Suppressor macrophage (primary cell): Measurements from ENCODE around the gene WDR45B.
A peak's percentile ranks its signal among the peaks of the same experiment; 100 is the strongest.

Experiments
- DNase-seq, 4 experiments: peaks; one replicate each; pipeline ENCODE4 v3.0.0-alpha.2; 2020 to 2022

The WDR45B gene

GRCh38 chr17:82582709-82583108 is 65.5 kb downstream of the WDR45B start:
- no peak for DNase-seq

- DNase-seq, result peak; percentile 26 to 73 (median 43)
Measured at GRCh38 chr17:82582213-82582612, 66.0 kb downstream of the WDR45B start.

GRCh38 chr17:82579969-82580368 is 68.3 kb downstream of the WDR45B start:
- DNase-seq, result peak in 1 of 4 experiments; percentile 16

GRCh38 chr17:82577300-82577699 is 70.9 kb downstream of the WDR45B start:
- DNase-seq, result peak in 1 of 4 experiments; percentile 2

GRCh38 chr17:82575581-82576221 is 72.5 kb downstream of the WDR45B start:
- peak in 1 of 4 experiments; percentile 0 for DNase-seq

- DNase-seq, result no peak
Measured at GRCh38 chr17:82574041-82574440, 74.2 kb downstream of the WDR45B start.

- DNase-seq, result no peak
Measured at GRCh38 chr17:82571855-82572254, 76.4 kb downstream of the WDR45B start.

GRCh38 chr17:82570277-82570676 is 78.0 kb downstream of the WDR45B start:
- no peak for DNase-seq

- DNase-seq, result no peak
Measured at GRCh38 chr17:82569621-82570020, 78.6 kb downstream of the WDR45B start.

GRCh38 chr17:82568997-82569393 is 79.2 kb downstream of the WDR45B start:
- DNase-seq, result no peak

- no peak for DNase-seq
Measured at GRCh38 chr17:82567286-82567685, 81.0 kb downstream of the WDR45B start.

- no peak for DNase-seq
Measured at GRCh38 chr17:82566129-82566960, 81.9 kb downstream of the WDR45B start.

- DNase-seq, result peak; percentile 22 to 50 (median 36)
Measured at GRCh38 chr17:82565551-82565950, 82.7 kb downstream of the WDR45B start.
